DLD1 (cell line): ENCODE measurements around the gene OR5B17.
"Not testable (repeated sequence)": the region's sequence is repeated elsewhere in the genome, so short reads cannot be mapped to it uniquely, and the experiment has no call there.

ENCODE experiments used
- in situ Hi-C: cut with HindIII; loops from 2 replicates; pipeline ENCODE4 v1.10.0; 2017; ENCODE audit warnings: low sequenced_read_pairs

Gene OR5B17

DNA sequence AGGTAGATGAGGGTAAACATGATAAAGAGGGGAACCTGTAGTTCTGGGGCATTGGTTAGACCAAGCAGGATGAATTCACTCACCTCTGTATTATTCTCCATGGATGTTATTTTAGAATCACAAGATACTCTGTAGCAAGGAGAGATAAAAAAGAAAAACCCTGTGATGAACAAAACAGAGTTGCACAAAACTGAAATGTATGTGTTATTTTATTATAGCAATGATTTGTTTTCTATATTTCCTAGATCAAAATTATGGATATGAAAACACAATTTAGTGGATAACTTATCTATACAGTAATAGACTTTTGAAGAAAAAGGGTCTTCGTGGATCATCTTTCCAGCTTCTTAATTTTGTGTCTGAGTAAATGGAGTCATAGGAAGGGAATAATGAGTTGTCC is at the start of gene OR5B17:
OR5B17 (minus strand) TSS at position 101 of the 400 bp plus-strand sequence; CDS start at position 101, 0 bp downstream.
- in situ Hi-C loops = no loop called here

DNA sequence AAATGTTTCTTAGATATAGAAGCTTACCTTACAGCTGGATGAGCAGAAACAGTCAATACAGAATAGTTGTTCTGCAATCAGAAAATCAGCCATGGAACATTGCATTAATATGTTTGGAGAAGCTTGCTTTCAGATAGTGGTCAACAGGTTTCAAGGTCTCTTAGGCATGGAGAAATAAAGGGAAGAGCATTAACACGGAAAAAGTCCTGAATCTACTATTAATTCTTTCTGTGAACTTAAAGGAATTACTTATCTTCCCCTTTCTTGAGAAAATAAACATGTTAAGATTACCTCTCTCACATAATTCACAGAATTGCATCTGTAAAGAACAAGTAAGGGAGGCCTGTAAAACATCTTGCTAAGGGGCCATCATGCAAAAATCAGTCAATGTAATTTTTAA is 47.9 kb upstream of the OR5B17 start, which contains the start of gene OR5B3:
OR5B3 (minus strand) TSS at position 101 of the 400 bp plus-strand sequence. CDS start 3,465 bp downstream, outside the sequence.
- in situ Hi-C loops = no loop called here

DNA sequence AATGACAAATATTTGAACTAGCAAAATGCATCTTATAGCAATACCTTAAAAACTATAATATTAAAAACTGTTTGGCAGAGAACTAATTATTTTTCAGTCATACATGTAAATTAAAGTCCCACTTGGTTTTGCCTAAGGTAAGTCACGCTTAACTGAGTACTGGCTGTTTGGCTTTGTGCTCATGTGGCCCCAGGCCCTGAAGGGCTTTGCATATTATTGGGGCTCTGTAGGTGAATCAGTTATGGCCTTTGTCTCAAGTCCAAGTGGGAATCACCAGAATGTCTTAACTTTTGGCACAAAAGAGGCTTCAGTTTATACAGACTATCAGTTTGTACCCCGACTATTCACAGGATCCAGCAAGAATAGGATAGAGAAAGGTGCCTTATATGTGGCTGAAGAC is 40.8 kb upstream of the OR5B17 start:
- in situ Hi-C loops = not testable (repeated sequence)

GRCh38 chr11:58395581-58395980 is 36.7 kb upstream of the OR5B17 start:
- in situ Hi-C loops = no loop called here

DNA sequence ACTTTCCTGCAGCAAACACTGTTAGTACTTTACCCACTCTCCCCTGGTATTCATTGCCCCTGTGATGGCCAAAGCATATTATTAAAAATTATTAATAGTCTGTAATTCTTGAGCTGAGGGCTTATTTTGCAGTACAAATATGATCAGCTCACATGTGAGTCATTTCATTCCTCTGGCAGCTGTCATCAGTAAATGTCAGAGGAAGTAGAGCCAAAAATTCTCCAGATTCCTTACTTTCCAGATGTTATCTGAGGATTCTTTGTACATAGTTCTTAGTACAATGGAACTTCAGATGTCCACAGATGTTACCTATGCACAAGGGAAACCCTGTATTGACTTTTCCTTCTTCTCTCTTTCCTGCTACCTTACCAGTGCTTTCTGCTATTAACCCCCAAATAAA is 35.3 kb upstream of the OR5B17 start:
- in situ Hi-C loops = no loop called here

DNA sequence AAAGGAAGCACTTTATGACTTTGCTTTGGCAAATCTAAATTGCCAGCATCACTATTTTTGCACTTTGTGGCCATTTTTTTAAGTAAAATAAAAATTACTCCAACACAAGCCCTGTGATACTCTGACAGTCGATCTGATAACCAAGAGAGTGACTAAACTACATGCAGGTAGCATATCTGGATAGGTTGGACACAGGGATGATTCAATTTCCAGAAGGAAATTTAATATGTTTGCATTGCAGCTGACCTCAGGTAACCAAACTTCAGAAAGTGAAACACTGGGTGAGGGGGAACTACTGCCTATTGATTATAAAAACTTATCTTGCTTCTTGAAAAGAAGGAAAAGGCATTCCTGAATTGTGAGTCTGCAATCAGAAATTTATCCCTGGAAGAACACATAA is 33.9 kb upstream of the OR5B17 start:
- in situ Hi-C loops = no loop called here

- in situ Hi-C loops = no loop called here
Measured at GRCh38 chr11:58391879-58392278, 33.0 kb upstream of the OR5B17 start.

DNA sequence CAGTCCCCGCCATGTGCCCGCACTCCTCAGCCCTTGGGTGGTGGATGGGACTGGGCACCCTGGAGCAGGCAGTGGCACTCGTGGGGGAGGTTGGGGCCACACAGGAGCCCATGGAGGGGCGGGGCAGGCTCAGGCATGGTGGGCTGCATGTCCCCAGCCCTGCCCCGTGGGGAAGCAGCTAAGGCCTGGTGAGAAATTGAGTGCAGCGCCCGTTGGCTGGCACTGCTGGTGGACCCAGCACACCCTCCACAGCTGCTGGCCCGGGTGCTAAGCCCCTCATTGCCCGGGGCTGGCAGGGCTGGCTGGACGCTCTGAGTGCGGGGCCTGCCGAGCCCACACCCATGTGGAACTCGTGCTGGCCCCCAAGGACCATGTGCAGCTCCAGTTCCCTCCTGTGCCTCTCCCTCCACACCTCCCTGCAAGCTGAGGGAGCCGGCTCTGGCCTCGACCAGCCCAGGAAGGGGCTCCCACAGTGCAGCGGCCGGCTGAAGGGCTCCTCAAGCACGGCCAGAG is 31.7 kb upstream of the OR5B17 start:
- in situ Hi-C loops = no loop called here

DNA sequence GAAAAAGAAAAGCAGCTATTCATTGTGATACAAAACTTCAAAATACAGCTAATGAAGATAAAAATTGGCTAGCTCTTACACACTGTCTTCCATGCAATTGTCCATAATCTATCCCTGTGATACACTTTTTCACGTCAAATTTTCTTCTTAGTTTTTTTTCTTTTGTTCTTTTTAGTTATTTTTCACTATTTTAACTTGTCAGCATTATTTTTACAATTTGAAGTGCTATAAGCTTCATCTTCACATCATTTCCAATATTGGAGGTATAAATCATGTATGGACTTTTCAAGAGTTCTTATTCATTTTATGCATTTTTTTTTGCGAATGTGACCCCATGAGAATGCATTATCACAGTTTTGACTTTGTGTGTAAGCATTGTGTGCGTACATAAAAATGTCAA is 4.1 kb downstream of the OR5B17 start:
- in situ Hi-C loops = no loop called here

GRCh38 chr11:58345204-58345603 is 13.7 kb downstream of the OR5B17 start:
- in situ Hi-C loops = no loop called here

DNA sequence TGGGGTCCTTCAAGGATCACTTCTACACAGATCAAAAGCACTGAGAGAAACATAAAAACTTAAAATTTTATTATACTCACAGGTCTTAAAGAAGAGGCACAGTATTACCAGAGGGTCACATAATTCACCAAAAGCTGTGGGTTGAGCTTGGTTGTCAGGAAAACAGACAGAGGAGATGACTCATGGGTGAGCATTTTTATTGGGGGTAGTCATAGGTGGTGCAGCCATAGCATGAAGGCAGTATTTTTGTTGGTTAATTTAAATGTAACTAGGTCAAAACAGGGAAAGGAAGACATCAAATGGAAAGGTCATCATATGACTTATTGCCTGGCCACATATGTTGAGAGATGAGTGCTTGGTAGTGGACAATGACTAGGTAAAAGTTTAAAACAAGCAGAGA is 24.2 kb downstream of the OR5B17 start:
- in situ Hi-C loops = no loop called here

DNA sequence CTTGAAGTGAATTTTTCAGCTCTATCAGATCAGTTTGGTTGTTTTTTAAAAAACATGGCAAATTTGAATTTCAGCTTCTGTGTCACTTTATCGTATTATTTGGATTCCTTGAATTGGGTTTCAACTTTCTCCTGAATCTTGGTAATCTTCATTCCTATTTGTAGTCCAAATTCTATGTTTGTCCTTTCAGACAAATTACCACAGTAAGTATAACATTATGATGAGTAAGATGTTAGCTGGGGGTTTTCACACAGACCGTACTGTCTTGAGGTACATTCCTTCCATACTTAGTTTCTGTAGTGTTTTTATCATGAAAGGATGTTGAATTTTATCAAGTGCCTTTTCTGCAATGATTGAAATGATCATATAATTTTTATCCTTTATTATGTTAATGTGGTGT is 28.0 kb downstream of the OR5B17 start:
- in situ Hi-C loops = no loop called here

DNA sequence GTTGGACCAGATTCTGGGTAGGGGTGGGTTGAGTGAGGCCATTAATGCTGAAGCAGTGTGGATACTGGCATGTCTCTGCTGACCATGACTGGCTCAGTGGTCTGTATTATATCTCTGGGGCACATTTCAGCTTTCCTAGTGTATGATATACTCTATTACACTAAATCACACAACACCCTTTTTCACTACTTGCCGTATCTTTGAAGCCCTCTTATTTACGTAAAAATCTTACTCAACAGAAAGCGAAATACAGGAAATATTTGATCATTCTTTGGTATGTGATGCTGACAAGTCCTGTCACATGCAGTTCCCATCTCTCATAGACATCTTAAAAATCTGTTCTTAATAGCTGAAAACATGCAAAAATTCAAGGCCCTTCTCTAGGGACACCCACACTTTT is 40.3 kb downstream of the OR5B17 start:
- in situ Hi-C loops = no loop called here

- in situ Hi-C loops = no loop called here
Measured at GRCh38 chr11:58316142-58316541, 42.7 kb downstream of the OR5B17 start.
